K562 (cell line): ENCODE results near the gene GALNS.

ENCODE experiments used
- NCOA2 ChIP-seq, 2 experiments: fragments of 450-650 bp; IDR thresholded peaks; 2 replicates each; pipeline ENCODE4 v1.6.1; 2018; ENCODE audit warnings: mild to moderate bottlenecking in 2 of 2, moderate library complexity in 1 of 2; ENCODE audit not compliant: partially characterized antibody in 2 of 2
- ZBTB7A ChIP-seq: IDR thresholded peaks from 2 replicates; pipeline ENCODE4 v1.6.1; 2011; ENCODE audit warnings: low read depth, mild to moderate bottlenecking, low read length, moderate library complexity, borderline replicate concordance; ENCODE audit not compliant: control insufficient read depth

DNA sequence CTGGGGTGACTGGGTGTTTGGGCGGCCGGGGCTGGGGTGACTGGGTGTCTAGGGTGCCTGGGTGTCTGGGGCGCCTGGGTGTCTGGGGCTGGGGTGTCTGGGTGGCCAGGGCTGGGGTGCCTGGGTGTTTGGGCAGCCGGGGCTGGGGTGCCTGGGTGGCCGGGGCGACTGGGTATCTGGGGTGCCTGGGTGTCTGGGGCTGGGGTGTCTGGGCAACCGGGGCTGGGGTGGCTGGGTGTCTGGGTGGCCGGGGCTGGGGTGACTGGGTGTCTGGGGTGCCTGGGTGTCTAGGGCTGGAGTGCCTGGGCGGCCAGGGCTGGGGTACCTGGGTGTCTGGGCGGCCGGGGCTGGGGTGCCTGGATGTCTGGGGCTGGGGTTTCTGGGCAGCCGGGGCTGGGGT, 31.6 kb downstream of the GALNS start:
- TF ChIP-seq NCOA2 (IDR thresholded peaks at IDR 0.05; ENCODE audit: partially characterized antibody in 2 of 2) (no peak), ZBTB7A (no peak)
